Mesenchymal stem cell (in vitro differentiated cells and primary cell): ENCODE data around the gene CATSPER3. TPM values are rescaled to one million over a fixed set of nuclear protein-coding genes. Genes with fewer than 3 reads are reported as not detected.

Source experiments
- DNase-seq: peaks from one replicate; pipeline ENCODE4 v3.0.0-alpha.2; 2013
- H2AFZ ChIP-seq: one replicate; pipeline ENCODE4 v1.6.1; 2013; ENCODE audit warnings: low read depth, mild to moderate bottlenecking, control low read depth, inconsistent platforms, low read length, moderate library complexity
- H2AK5ac ChIP-seq: 2 replicates; pipeline ENCODE4 v1.6.1; 2013; ENCODE audit warnings: low read length, moderate library complexity, mild to moderate bottlenecking, inconsistent platforms; ENCODE audit not compliant: severe bottlenecking
- H2BK120ac ChIP-seq: one replicate; pipeline ENCODE4 v1.6.1; 2013; ENCODE audit warnings: low read depth, mild to moderate bottlenecking, inconsistent platforms, low read length, moderate library complexity
- H2BK12ac ChIP-seq, 2 experiments: one replicate each; pipeline ENCODE4 v1.6.1; 2013; ENCODE audit warnings: inconsistent platforms in 2 of 2, low read length in 2 of 2, mild to moderate bottlenecking in 2 of 2, moderate library complexity in 2 of 2, control low read depth in 1 of 2
- H2BK15ac ChIP-seq: one replicate; pipeline ENCODE4 v1.6.1; 2013; ENCODE audit warnings: mild to moderate bottlenecking, low read depth, inconsistent platforms; ENCODE audit not compliant: poor library complexity, severe bottlenecking
- H2BK5ac ChIP-seq: 2 replicates; pipeline ENCODE4 v1.6.1; 2013; ENCODE audit warnings: low read depth, mild to moderate bottlenecking, low read length, control low read depth, inconsistent platforms; ENCODE audit not compliant: poor library complexity, severe bottlenecking
- H3K14ac ChIP-seq, 2 experiments: one replicate each; pipeline ENCODE4 v1.6.1; 2013; ENCODE audit warnings: inconsistent platforms in 2 of 2, low read length in 2 of 2, control low read depth in 1 of 2, mild to moderate bottlenecking in 1 of 2, moderate library complexity in 1 of 2
- H3K18ac ChIP-seq, 2 experiments: one replicate each; pipeline ENCODE4 v1.6.1; 2013; ENCODE audit warnings: inconsistent platforms in 2 of 2, low read length in 2 of 2, control low read depth in 1 of 2, low read depth in 1 of 2, mild to moderate bottlenecking in 1 of 2
- H3K23ac ChIP-seq, 2 experiments: one replicate each; pipeline ENCODE4 v1.6.1; 2013; ENCODE audit warnings: inconsistent platforms in 2 of 2, low read length in 2 of 2, mild to moderate bottlenecking in 2 of 2, moderate library complexity in 2 of 2, control low read depth in 1 of 2
- H3K27ac ChIP-seq: 2 replicates; pipeline ENCODE4 v1.5.1; 2013; ENCODE audit warnings: mild to moderate bottlenecking, moderate library complexity, low read length, control low read depth, inconsistent platforms; ENCODE audit not compliant: poor library complexity, severe bottlenecking
- H3K27me3 ChIP-seq, 2 experiments: 2 replicates each; pipeline versions ENCODE4 v1.6.1 to v1.7.0; 2013; ENCODE audit warnings: low read length in 2 of 2, mild to moderate bottlenecking in 2 of 2, moderate library complexity in 2 of 2, control low read depth in 1 of 2, inconsistent platforms in 1 of 2; ENCODE audit not compliant: control insufficient read depth in 1 of 2, insufficient read depth in 1 of 2
- H3K36me3 ChIP-seq, 2 experiments: 2 replicates each; pipeline versions ENCODE4 v1.6.1 to v1.7.0; 2013; ENCODE audit warnings: low read length in 2 of 2, control low read depth in 1 of 2, inconsistent platforms in 1 of 2, low read depth in 1 of 2, mild to moderate bottlenecking in 1 of 2; ENCODE audit not compliant: insufficient read depth in 2 of 2, control insufficient read depth in 1 of 2
- H3K4ac ChIP-seq, 2 experiments: one replicate each; pipeline ENCODE4 v1.6.1; 2013; ENCODE audit warnings: inconsistent platforms in 2 of 2, low read length in 2 of 2, mild to moderate bottlenecking in 2 of 2, moderate library complexity in 2 of 2, control low read depth in 1 of 2, low read depth in 1 of 2
- H3K4me1 ChIP-seq: 2 replicates; pipeline ENCODE4 v1.6.1; 2013; ENCODE audit warnings: low read depth, low read length, control low read depth; ENCODE audit not compliant: control insufficient read depth, insufficient read depth
- H3K4me2 ChIP-seq: 2 replicates; pipeline ENCODE4 v1.6.1; 2013; ENCODE audit warnings: low read length, mild to moderate bottlenecking, inconsistent platforms; ENCODE audit not compliant: poor library complexity, severe bottlenecking
- H3K4me3 ChIP-seq, 2 experiments: 2 replicates each; pipeline versions ENCODE4 v1.5.1 to v1.7.0; 2013; ENCODE audit warnings: low read length in 2 of 2, mild to moderate bottlenecking in 2 of 2, control low read depth in 1 of 2, low read depth in 1 of 2; ENCODE audit not compliant: insufficient read depth in 1 of 2
- H3K79me1 ChIP-seq: replicated peaks from 2 replicates; pipeline ENCODE4 v1.6.1; 2013; ENCODE audit warnings: mild to moderate bottlenecking, control low read depth, low read length, inconsistent platforms; ENCODE audit not compliant: poor library complexity, severe bottlenecking
- H3K9ac ChIP-seq: 2 replicates; pipeline ENCODE4 v1.7.0; 2013; ENCODE audit warnings: mild to moderate bottlenecking, low read length, moderate library complexity
- H3K9me3 ChIP-seq: 2 replicates; pipeline ENCODE4 v1.7.0; 2013; ENCODE audit warnings: mild to moderate bottlenecking, low read length; ENCODE audit not compliant: control insufficient read depth
- H4K8ac ChIP-seq: one replicate; pipeline ENCODE4 v1.6.1; 2013; ENCODE audit warnings: inconsistent platforms, mild to moderate bottlenecking, low read length, moderate library complexity
- H4K91ac ChIP-seq: one replicate; pipeline ENCODE4 v1.6.1; 2013; ENCODE audit warnings: mild to moderate bottlenecking, low read length, inconsistent platforms
- WGBS: methylation state at CpG from one replicate; pipeline ENCODE4 v1.1.7; 2013; ENCODE audit warnings: mixed read lengths; 5-methylcytosine and 5-hydroxymethylcytosine counted together
- polyA plus RNA-seq, 2 experiments: library from polyadenylated mRNA; stranded (reverse); fragments of 200-250 nt; gene quantifications; one replicate each; pipeline ENCODE4 v1.2.3, GENCODE V29; 2013

CATSPER3 gene
- 0.10 TPM for polyA plus RNA-seq (2013, experiment 1 of 2)
- polyA plus RNA-seq (2013, experiment 2 of 2) = 0.12 TPM

GRCh38 chr5:134967607-134968006, at the start of gene CATSPER3:
TSS of gene CATSPER3 (plus strand) at chr5:134967907. CDS start at chr5:134967992, 85 bp downstream.
- no peaks in the 10 kb centered on the region for H3K27me3 ChIP-seq
- no peak within 1 kb of the TSS for H4K91ac ChIP-seq

GRCh38 chr5:134918861-134919260, 48.8 kb upstream of the CATSPER3 start:
- no peak overlapping the region for H2BK120ac ChIP-seq
- no peak overlapping the region for H3K27ac ChIP-seq
- DNase-seq = no peak
- H3K4ac ChIP-seq = no peak overlapping the region
- no peak overlapping the region for H3K4me2 ChIP-seq
- H3K27me3 ChIP-seq = no peaks in the 10 kb centered on the region
- peaks cover 24 to 39% of the 10 kb centered on the region in 2 experiments for H3K36me3 ChIP-seq
- H3K9ac ChIP-seq = no peak overlapping the region
- H2BK5ac ChIP-seq = no peak overlapping the region
- H4K91ac ChIP-seq = no peak overlapping the region
- no peaks in the 10 kb centered on the region for H3K4me1 ChIP-seq
- H3K18ac ChIP-seq = no peak overlapping the region
- H2BK15ac ChIP-seq = no peak overlapping the region
- H2AFZ ChIP-seq = no peak overlapping the region
- peaks cover 30% of the 10 kb centered on the region for H3K79me1 ChIP-seq
- H2BK12ac ChIP-seq = no peak overlapping the region
- WGBS = no CpG with 5 or more reads among the region's 3 CpGs
- H4K8ac ChIP-seq = no peak overlapping the region
- H3K14ac ChIP-seq = no peak overlapping the region
- H3K4me3 ChIP-seq = no peak overlapping the region
- H3K9me3 ChIP-seq = no peaks in the 10 kb centered on the region
- no peak overlapping the region for H3K23ac ChIP-seq
- no peak overlapping the region for H2AK5ac ChIP-seq

More at GRCh38 chr5:134967607-134968006, at the start of gene CATSPER3:
- no peaks in the 10 kb centered on the region for H3K9me3 ChIP-seq
- no peak within 1 kb of the TSS for H2AK5ac ChIP-seq
- H3K4me3 ChIP-seq = no peak within 1 kb of the TSS
- no peak within 1 kb of the TSS for H3K4ac ChIP-seq
- no peak within 1 kb of the TSS for H2BK15ac ChIP-seq
- 96% methylated on average over 2 of the region's 3 CpGs for WGBS
- H2BK12ac ChIP-seq = no peak within 1 kb of the TSS
- no peak within 1 kb of the TSS for H3K27ac ChIP-seq
- H2BK5ac ChIP-seq = no peak within 1 kb of the TSS
- no peak within 1 kb of the TSS for H3K18ac ChIP-seq
- H2BK120ac ChIP-seq = no peak within 1 kb of the TSS
- no peak within 1 kb of the TSS for H2AFZ ChIP-seq
- no peak within 1 kb of the TSS for H3K14ac ChIP-seq
- no peak within 1 kb of the TSS for H3K9ac ChIP-seq
- no peaks in the 10 kb centered on the region for H3K79me1 ChIP-seq
- no peak for DNase-seq
- H3K36me3 ChIP-seq = peaks cover 0 to 21% of the 10 kb centered on the region in 2 experiments
- H4K8ac ChIP-seq = no peak within 1 kb of the TSS
- H3K4me1 ChIP-seq = no peaks in the 10 kb centered on the region
- no peak within 1 kb of the TSS for H3K23ac ChIP-seq
- H3K4me2 ChIP-seq = no peak within 1 kb of the TSS

DNA sequence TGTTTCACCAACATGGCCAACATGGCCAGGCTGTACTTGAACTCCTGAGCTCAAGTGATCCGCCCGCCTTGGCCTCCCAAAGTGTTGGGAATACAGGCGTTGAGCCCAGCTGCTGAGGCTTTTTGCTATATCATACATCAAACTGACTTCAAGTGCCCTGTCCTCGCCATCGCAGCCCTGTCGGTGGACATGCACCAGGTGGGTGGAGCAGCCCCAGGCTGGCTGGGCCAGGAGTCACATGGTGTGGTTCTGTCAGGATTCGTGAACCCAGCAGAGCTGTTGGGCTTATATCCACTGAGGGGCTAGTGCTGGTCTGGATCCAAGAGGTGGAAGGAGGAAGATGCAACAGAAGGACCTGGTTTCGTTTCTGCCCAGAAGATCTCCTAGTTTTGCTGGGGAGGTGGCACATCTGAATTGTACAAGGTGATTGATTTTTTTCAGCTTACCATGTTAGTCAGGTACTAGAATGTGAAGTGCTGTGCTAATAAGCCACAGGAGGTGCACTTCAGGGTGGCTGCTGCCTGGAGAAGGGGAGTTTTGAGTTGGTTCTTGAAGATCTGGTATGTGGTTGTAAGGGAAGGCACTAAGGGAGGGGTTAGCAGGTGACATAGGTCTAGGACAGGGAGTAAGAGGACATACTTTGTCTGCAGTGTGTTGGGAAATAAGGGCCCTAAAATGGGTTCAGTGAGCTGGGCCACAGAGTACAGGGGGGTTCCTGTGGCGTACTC, 46.7 kb upstream of the CATSPER3 start:
- H3K4me3 ChIP-seq = no peak overlapping the region
- H3K4ac ChIP-seq = no peak overlapping the region
- no peak overlapping the region for H4K8ac ChIP-seq
- H3K14ac ChIP-seq = no peak overlapping the region
- no peak for DNase-seq
- H3K27me3 ChIP-seq = no peaks in the 10 kb centered on the region
- no peak overlapping the region for H4K91ac ChIP-seq
- no peak overlapping the region for H2AFZ ChIP-seq
- peaks cover 13 to 29% of the 10 kb centered on the region in 2 experiments for H3K36me3 ChIP-seq
- H3K4me2 ChIP-seq = no peak overlapping the region
- no peak overlapping the region for H2BK15ac ChIP-seq
- no peak overlapping the region for H2AK5ac ChIP-seq
- WGBS = 95% methylated on average over 9 of the region's 9 CpGs
- H2BK12ac ChIP-seq = no peak overlapping the region
- H3K18ac ChIP-seq = no peak overlapping the region
- H3K9me3 ChIP-seq = no peaks in the 10 kb centered on the region
- H3K79me1 ChIP-seq = peaks cover 20% of the 10 kb centered on the region
- no peak overlapping the region for H2BK120ac ChIP-seq
- H3K9ac ChIP-seq = no peak overlapping the region
- no peak overlapping the region for H2BK5ac ChIP-seq
- no peak overlapping the region for H3K23ac ChIP-seq
- no peak overlapping the region for H3K27ac ChIP-seq
- H3K4me1 ChIP-seq = no peaks in the 10 kb centered on the region

GRCh38 chr5:134932508-134932907, 35.2 kb upstream of the CATSPER3 start:
- Histone ChIP-seq H3K23ac (no peak overlapping the region), H3K27me3 (no peaks in the 10 kb centered on the region), H4K8ac (no peak overlapping the region), H3K4ac (no peak overlapping the region), H2BK15ac (no peak overlapping the region), H2BK5ac (no peak overlapping the region), H2AK5ac (no peak overlapping the region), H3K4me1 (peaks cover 7% of the 10 kb centered on the region), H4K91ac (no peak overlapping the region), H3K4me3 (no peak overlapping the region), H3K36me3 (peaks cover 0 to 32% of the 10 kb centered on the region in 2 experiments), H3K9me3 (no peaks in the 10 kb centered on the region), H2BK120ac (no peak overlapping the region), H3K4me2 (no peak overlapping the region), H3K27ac (no peak overlapping the region), H3K9ac (no peak overlapping the region), H3K14ac (no peak overlapping the region), H2BK12ac (no peak overlapping the region), H3K18ac (no peak overlapping the region), H3K79me1 (peaks cover 7% of the 10 kb centered on the region), H2AFZ (no peak overlapping the region)
- no peak for DNase-seq
- 92% methylated on average over 3 of the region's 3 CpGs for WGBS
